Omental fat pad (tissue), 4 donors: ENCODE data around the gene ZNF616. TPM values are rescaled to one million over a fixed set of nuclear protein-coding genes. Genes with fewer than 3 reads are reported as not detected.

ENCODE experiments used
- ATAC-seq: fragments of 150-250 bp; one replicate; pipeline ENCODE4 v1.9.1; 2016; ENCODE audit warnings: mild to moderate bottlenecking, moderate library complexity; ENCODE audit not compliant: low FRiP score
- DNase-seq: peaks from one replicate; pipeline ENCODE4 v3.0.0-alpha.2; 2019; ENCODE audit warnings: low spot score
- small RNA-seq: library from RNA; depleted of rRNA; stranded (forward); fragments of <200 nt; gene quantifications from one replicate; pipeline ENCODE3, GENCODE V24; 2016
- total RNA-seq, 4 donors: library from RNA; depleted of rRNA; stranded (reverse); fragments of >200 nt; gene quantifications; one replicate each; pipeline ENCODE4 v1.1.0, GENCODE V29; 2016
- TF ChIP-seq, protein P1 (sequence below), 3 donors: fragments of 450-650 bp; IDR thresholded peaks; one replicate each; pipeline ENCODE4 v1.5.1; 2016 to 2017; ENCODE audit warnings: antibody characterized with exemption in 3 of 3, mild to moderate bottlenecking in 3 of 3, moderate library complexity in 2 of 3

The ZNF616 gene
- total RNA-seq, 4 donors from 2014 or later = 3.0 to 7.1 (median 6.1) TPM

DNA sequence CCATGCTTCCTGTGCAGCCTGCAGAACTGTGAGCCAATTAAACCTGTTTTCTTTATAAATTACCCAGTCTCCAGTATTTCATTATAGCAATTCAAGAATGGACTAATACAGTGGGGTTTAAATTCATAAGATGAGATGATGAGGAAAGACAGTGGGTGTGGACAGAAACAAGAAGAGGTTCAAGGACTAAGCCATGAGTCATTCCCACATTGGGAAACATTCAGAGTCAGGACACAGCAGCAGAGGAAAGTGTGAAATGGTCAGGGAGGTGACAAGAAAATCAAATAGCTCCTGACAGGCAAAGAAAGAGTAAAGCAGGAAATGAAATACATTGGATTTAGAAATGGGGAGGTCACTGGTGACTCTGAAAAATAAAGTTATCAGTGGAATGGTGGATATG, 53.3 kb downstream of the ZNF616 start:
- DNase-seq = no peak
- ATAC-seq = no peak
- TF ChIP-seq, protein P1, sequence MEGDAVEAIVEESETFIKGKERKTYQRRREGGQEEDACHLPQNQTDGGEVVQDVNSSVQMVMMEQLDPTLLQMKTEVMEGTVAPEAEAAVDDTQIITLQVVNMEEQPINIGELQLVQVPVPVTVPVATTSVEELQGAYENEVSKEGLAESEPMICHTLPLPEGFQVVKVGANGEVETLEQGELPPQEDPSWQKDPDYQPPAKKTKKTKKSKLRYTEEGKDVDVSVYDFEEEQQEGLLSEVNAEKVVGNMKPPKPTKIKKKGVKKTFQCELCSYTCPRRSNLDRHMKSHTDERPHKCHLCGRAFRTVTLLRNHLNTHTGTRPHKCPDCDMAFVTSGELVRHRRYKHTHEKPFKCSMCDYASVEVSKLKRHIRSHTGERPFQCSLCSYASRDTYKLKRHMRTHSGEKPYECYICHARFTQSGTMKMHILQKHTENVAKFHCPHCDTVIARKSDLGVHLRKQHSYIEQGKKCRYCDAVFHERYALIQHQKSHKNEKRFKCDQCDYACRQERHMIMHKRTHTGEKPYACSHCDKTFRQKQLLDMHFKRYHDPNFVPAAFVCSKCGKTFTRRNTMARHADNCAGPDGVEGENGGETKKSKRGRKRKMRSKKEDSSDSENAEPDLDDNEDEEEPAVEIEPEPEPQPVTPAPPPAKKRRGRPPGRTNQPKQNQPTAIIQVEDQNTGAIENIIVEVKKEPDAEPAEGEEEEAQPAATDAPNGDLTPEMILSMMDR (IDR thresholded peaks at IDR 0.05) = no peak

DNA sequence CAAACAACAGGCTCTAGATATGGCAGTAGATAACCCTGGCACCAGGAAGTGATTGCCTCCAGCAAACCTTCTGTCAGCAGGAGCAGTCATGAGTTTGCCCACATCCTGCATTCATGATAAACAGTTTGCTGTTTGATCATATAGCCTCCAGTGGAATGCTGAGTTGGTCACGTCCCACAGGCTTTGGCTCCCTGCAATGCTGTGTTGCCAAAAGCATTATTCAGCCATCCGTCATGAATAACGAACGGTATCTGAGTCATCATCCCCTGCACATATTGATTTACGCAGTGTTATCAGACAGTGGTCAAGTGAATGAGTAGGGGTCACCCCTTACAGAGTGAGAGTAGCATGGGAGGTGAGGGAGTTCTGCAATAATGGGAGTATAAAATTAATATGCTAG, 69.2 kb downstream of the ZNF616 start:
- TF ChIP-seq, protein P1 (IDR thresholded peaks at IDR 0.05) = no peak
- DNase-seq (no peak), ATAC-seq (no peak)

DNA sequence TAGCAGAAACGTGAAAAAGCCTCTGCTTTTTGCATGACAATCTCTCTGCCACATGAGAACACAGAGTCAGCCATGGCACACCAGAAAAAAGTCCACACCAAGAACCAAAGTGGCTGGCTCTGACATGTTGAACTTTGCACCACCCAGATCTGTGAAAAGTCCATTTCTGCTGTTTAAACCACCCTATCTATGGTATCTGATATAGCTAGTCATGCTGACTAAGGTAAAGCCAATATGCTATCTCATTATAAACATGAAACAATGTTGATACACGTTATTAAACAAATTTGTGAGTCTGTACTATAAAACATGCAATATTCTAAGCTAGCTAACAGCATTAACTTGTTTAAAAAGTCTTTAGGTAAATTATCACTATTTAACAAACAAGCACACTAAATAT, 70.1 kb downstream of the ZNF616 start:
- no peak for ATAC-seq
- TF ChIP-seq, protein P1 (IDR thresholded peaks at IDR 0.05) = no peak

DNA sequence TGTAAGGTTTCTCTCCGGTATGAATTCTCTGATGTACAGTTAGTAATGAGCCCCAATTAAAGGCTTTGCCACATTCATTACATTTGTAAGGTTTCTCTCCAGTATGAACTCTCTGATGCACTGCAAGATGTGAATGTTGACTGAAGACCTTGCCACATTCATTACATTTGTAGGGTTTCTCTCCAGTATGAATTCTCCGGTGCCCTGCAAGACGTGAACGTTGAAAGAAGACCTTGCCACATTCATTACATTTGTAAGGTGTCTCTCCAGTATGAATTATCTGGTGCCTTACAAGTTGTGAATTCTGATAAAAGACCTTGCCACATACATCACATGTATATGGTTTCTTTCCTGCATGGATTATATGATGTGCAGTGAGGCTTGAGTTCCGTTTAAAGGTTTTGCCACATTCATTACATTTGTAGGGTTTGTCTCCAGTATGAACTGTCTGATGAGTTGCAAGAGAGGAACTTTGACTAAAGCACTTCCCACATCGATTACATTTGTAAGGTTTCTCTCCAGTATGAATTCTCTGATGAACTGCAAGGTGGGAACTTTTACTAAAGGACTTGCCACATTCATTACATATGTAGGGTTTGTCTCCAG, 73.4 kb downstream of the ZNF616 start:
- ATAC-seq (no peak), DNase-seq (no peak)
- TF ChIP-seq, protein P1 (IDR thresholded peaks at IDR 0.05) = no peak

More for the DNA sequence above, 70.1 kb downstream of the ZNF616 start:
- no peak for DNase-seq

DNA sequence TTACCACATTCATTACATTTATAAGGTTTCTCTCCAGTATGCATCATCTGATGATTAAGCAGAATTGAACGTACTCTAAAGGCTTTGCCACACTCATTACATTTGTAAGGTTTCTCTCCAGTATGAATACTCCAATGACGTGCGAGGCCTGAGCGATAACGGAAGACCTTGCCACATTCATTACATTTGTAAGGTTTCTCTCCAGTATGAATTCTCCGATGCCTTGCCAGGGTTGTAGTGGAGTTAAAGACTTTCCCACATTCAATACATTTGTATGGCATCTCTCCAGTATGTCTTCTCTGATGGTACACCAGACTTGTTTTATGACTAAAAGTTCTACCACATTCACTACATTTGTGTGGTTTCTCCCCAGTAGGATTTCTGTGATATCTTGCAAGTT, 74.3 kb downstream of the ZNF616 start:
- DNase-seq (no peak), ATAC-seq (no peak)
- TF ChIP-seq, protein P1 (IDR thresholded peaks at IDR 0.05) = no peak

Small RNA genes within 50 kb of the gene (small RNA-seq; reads per million reads assigned to genes)
- not detected for gene RPL37P23

Other genes starting within 250 kb of the ZNF616 start
- 10 to 100 TPM in 2 of 4 donors, 1 to 10 TPM in 2; 8.2 to 13.3 (median 10.6) TPM for gene ZNF649, start 234.9 kb downstream of the ZNF616 start, total RNA-seq
- gene ZNF613, start 212.5 kb downstream of the ZNF616 start, total RNA-seq = 1 to 10 TPM; 2.7 to 9.0 (median 6.1) TPM
- 10 to 100 TPM in 1 of 4 donors, 1 to 10 TPM in 3; 8.3 to 15.4 (median 8.7) TPM for gene ZNF350, start 153.1 kb downstream of the ZNF616 start, total RNA-seq
- 10 to 100 TPM in 1 of 4 donors, 1 to 10 TPM in 3; 7.0 to 12.8 (median 8.6) TPM for gene ZNF615, start 131.7 kb downstream of the ZNF616 start, total RNA-seq
- gene ZNF614, start 111.6 kb downstream of the ZNF616 start, total RNA-seq = 10 to 100 TPM in 1 of 4 donors, 1 to 10 TPM in 3; 6.8 to 12.7 (median 8.3) TPM
- gene ZNF432, start 91.1 kb downstream of the ZNF616 start, total RNA-seq = 10 to 100 TPM in 3 of 4 donors, 1 to 10 TPM in 1; 7.3 to 15.3 (median 11.7) TPM
- gene ZNF841, start 44.2 kb downstream of the ZNF616 start, total RNA-seq = 10 to 100 TPM; 11.2 to 32.9 (median 21.8) TPM
- gene ZNF836, start 31.7 kb upstream of the ZNF616 start, total RNA-seq = 10 to 100 TPM in 1 of 4 donors, 1 to 10 TPM in 3; 5.8 to 15.1 (median 7.3) TPM
- 100 to 1,000 TPM; 141 to 162 (median 156) TPM for gene PPP2R1A, start 50.1 kb upstream of the ZNF616 start, total RNA-seq
- 10 to 100 TPM in 1 of 4 donors, 1 to 10 TPM in 3; 5.7 to 21.8 (median 8.3) TPM for gene ZNF766, start 129.6 kb upstream of the ZNF616 start, total RNA-seq
- gene ZNF480, start 157.2 kb upstream of the ZNF616 start, total RNA-seq = 10 to 100 TPM in 1 of 4 donors, 1 to 10 TPM in 3; 4.9 to 12.9 (median 7.4) TPM
- 1 to 10 TPM in 3 of 4 donors, under 1 TPM in 1; 0.48 to 3.5 (median 1.4) TPM for gene ZNF610, start 196.3 kb upstream of the ZNF616 start, total RNA-seq
- gene ZNF880, start 230.0 kb upstream of the ZNF616 start, total RNA-seq = 10 to 100 TPM; 13.6 to 26.8 (median 16.1) TPM